ENCODE results near the gene TMEM63A.
"Not testable (repeated sequence)": the region's sequence is repeated elsewhere in the genome, so short reads cannot be mapped to it uniquely, and the experiment has no call there.

GRCh38 chr1:225929462-225929861 lies 47.3 kb upstream of the TMEM63A start:
- TF ChIP-seq CTCF (IDR thresholded peaks at IDR 0.05; ENCODE audit: insufficient read depth, low read length, poor library complexity, severe bottlenecking); EZH2phosphoT487 (conservative IDR thresholded peaks at IDR 0.05; ENCODE audit: low read length): not testable (repeated sequence)

All from SU-DHL-6 (cell line).